Measurements from ENCODE around the gene LCE7A.

LCE7A gene

GRCh38 chr1:152880907-152881306 lies 21.1 kb downstream of the LCE7A start:
- no peak for DNase-seq

- DNase-seq, result peak in 2 of 4 experiments; percentile 5 to 8
These were observed 24.3 kb downstream of the LCE7A start for GRCh38 chr1:152884085-152884484.

- DNase-seq, result no peak
These were observed 24.7 kb downstream of the LCE7A start for GRCh38 chr1:152884506-152884905.

- no peak for DNase-seq
These were observed 25.3 kb downstream of the LCE7A start for GRCh38 chr1:152884966-152885624.

- DNase-seq, result no peak
These were observed 26.3 kb downstream of the LCE7A start for GRCh38 chr1:152886085-152886484.

- no peak for DNase-seq
These were observed 27.1 kb downstream of the LCE7A start for GRCh38 chr1:152886758-152887409.

GRCh38 chr1:152888126-152888525 lies 28.3 kb downstream of the LCE7A start:
- DNase-seq, result no peak

GRCh38 chr1:152899027-152899426 lies 39.2 kb downstream of the LCE7A start:
- no peak for DNase-seq

GRCh38 chr1:152899883-152900282 lies 40.1 kb downstream of the LCE7A start:
- no peak for DNase-seq

- DNase-seq, result no peak
These were observed 41.8 kb downstream of the LCE7A start for GRCh38 chr1:152901631-152902030.

GRCh38 chr1:152902636-152903035 lies 42.8 kb downstream of the LCE7A start:
- no peak for DNase-seq

- no peak for DNase-seq
These were observed 45.1 kb downstream of the LCE7A start for GRCh38 chr1:152904688-152905440.

- peak; percentile 4 to 35 (median 20) for DNase-seq
These were observed 46.3 kb downstream of the LCE7A start for GRCh38 chr1:152906023-152906565.

GRCh38 chr1:152907686-152908601 lies 48.1 kb downstream of the LCE7A start, which contains the start of gene IVL:
Gene IVL (plus strand): TSS chr1:152908546. CDS start chr1:152909798, 1,252 bp downstream.
- no peak for DNase-seq

- DNase-seq, result no peak
These were observed 49.4 kb downstream of the LCE7A start for GRCh38 chr1:152909206-152909605.
